ENCODE data around the gene ARHGAP15.
A peak's percentile ranks its signal among the peaks of the same experiment; 100 is the strongest.

ARHGAP15 gene

GRCh38 chr2:143284087-143284675, 155.0 kb downstream of the ARHGAP15 start:
- Histone ChIP-seq H4K20me1 (ENCODE audit: insufficient read depth, low read length) (no peaks in the 10 kb centered on the region), H3K9me3 (ENCODE audit: low read length) (no peaks in the 10 kb centered on the region), H3K9ac (ENCODE audit: low read length) (no peak overlapping the region), H2AFZ (ENCODE audit: low read length) (no peak overlapping the region), H3K4me1 (ENCODE audit: insufficient read depth, low read length, severe bottlenecking) (no peaks in the 10 kb centered on the region), H3F3A (ENCODE audit: insufficient read depth, low read length) (no peaks in the 10 kb centered on the region), H3K9me2 (ENCODE audit: low read depth, low read length) (no peaks in the 10 kb centered on the region), H3K4me3 (ENCODE audit: low read depth, low read length, poor library complexity, severe bottlenecking) (no peak overlapping the region), H3K27me3 (ENCODE audit: insufficient read depth, low read length) (no peaks in the 10 kb centered on the region), H3K79me2 (ENCODE audit: insufficient read depth, low read length) (0 out of 2 replicates have a peak, but pooled peaks cover 4% of the 10 kb centered on the region), H3K36me3 (ENCODE audit: insufficient read depth, low read length) (peaks cover 10% of the 10 kb centered on the region; the same call in 1 of the 2 replicates), H3K4me2 (ENCODE audit: low read length) (no peak overlapping the region), H3K27ac (ENCODE audit: low read depth, low read length, poor library complexity, severe bottlenecking) (no peak overlapping the region)
- peak; percentile 91 for TF ChIP-seq CTCF (IDR thresholded peaks at IDR 0.05; ENCODE audit: low read length)
- TF ChIP-seq EZH2 (IDR thresholded peaks at IDR 0.05; ENCODE audit: borderline replicate concordance, low read length): no peak

- H3K79me2 ChIP-seq (ENCODE audit: insufficient read depth, low read length): 0 out of 2 replicates have a peak, but pooled peaks cover 4% of the 10 kb centered on the region
- peaks cover 8% of the 10 kb centered on the region; the same call in 1 of the 2 replicates for H3K36me3 ChIP-seq (ENCODE audit: insufficient read depth, low read length)
- no peaks in the 10 kb centered on the region for H3K4me1 ChIP-seq (ENCODE audit: insufficient read depth, low read length, severe bottlenecking)
- H2AFZ ChIP-seq (ENCODE audit: low read length): no peak overlapping the region
- no peaks in the 10 kb centered on the region for H3F3A ChIP-seq (ENCODE audit: insufficient read depth, low read length)
- no peaks in the 10 kb centered on the region for H3K27me3 ChIP-seq (ENCODE audit: insufficient read depth, low read length)
- H3K4me2 ChIP-seq (ENCODE audit: low read length): no peak overlapping the region
- no peak overlapping the region for H3K9ac ChIP-seq (ENCODE audit: low read length)
- no peaks in the 10 kb centered on the region for H3K9me2 ChIP-seq (ENCODE audit: low read depth, low read length)
- TF ChIP-seq CTCF (IDR thresholded peaks at IDR 0.05; ENCODE audit: low read length) (no peak), EZH2 (IDR thresholded peaks at IDR 0.05; ENCODE audit: borderline replicate concordance, low read length) (no peak)
- H3K27ac ChIP-seq (ENCODE audit: low read depth, low read length, poor library complexity, severe bottlenecking): no peak overlapping the region
- H3K9me3 ChIP-seq (ENCODE audit: low read length): no peaks in the 10 kb centered on the region
- no peak overlapping the region for H3K4me3 ChIP-seq (ENCODE audit: low read depth, low read length, poor library complexity, severe bottlenecking)
- H4K20me1 ChIP-seq (ENCODE audit: insufficient read depth, low read length): no peaks in the 10 kb centered on the region
These were observed 159.8 kb downstream of the ARHGAP15 start for GRCh38 chr2:143289025-143289424.

- Histone ChIP-seq H3K9me3 (ENCODE audit: low read length) (no peaks in the 10 kb centered on the region), H3F3A (ENCODE audit: insufficient read depth, low read length) (no peaks in the 10 kb centered on the region), H3K36me3 (ENCODE audit: insufficient read depth, low read length) (peaks cover 8% of the 10 kb centered on the region; the same call in 1 of the 2 replicates), H3K27ac (ENCODE audit: low read depth, low read length, poor library complexity, severe bottlenecking) (no peak overlapping the region), H3K4me2 (ENCODE audit: low read length) (no peak overlapping the region), H3K9ac (ENCODE audit: low read length) (no peak overlapping the region), H4K20me1 (ENCODE audit: insufficient read depth, low read length) (no peaks in the 10 kb centered on the region), H3K4me1 (ENCODE audit: insufficient read depth, low read length, severe bottlenecking) (peaks cover 4% of the 10 kb centered on the region), H3K27me3 (ENCODE audit: insufficient read depth, low read length) (no peaks in the 10 kb centered on the region), H2AFZ (ENCODE audit: low read length) (no peak overlapping the region), H3K4me3 (ENCODE audit: low read depth, low read length, poor library complexity, severe bottlenecking) (no peak overlapping the region), H3K9me2 (ENCODE audit: low read depth, low read length) (no peaks in the 10 kb centered on the region), H3K79me2 (ENCODE audit: insufficient read depth, low read length) (0 out of 2 replicates have a peak, but pooled peaks cover 4% of the 10 kb centered on the region)
- no peak for TF ChIP-seq CTCF (IDR thresholded peaks at IDR 0.05; ENCODE audit: low read length)
- no peak for TF ChIP-seq EZH2 (IDR thresholded peaks at IDR 0.05; ENCODE audit: borderline replicate concordance, low read length)
These were observed 161.0 kb downstream of the ARHGAP15 start for GRCh38 chr2:143290221-143290620.
